ENCODE measurements around the gene LSP1.
"Not testable (repeated sequence)": the region's sequence is repeated elsewhere in the genome, so short reads cannot be mapped to it uniquely, and the experiment has no call there.

Gene LSP1

DNA sequence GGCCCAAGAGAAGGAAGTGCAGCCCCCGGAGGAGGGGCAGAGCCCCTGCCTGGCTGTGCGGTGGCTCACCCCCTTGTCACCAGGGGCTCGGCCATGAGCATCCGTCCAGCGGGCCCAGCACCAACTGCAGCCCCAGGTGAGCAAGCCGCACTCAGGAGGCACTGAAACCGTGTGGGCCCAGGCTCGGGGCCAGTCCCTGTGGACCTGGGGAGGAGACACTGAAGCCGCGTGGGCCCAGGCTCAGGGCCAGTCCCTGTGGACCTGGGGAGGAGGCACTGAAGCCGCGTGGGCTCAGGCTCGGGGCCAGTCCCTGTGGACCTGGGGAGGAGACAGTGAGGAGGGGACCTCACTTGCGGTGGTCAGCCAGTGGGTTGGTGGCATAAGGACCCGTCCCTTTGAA is 13.9 kb downstream of the LSP1 start:
- no peak for DNase-seq

DNA sequence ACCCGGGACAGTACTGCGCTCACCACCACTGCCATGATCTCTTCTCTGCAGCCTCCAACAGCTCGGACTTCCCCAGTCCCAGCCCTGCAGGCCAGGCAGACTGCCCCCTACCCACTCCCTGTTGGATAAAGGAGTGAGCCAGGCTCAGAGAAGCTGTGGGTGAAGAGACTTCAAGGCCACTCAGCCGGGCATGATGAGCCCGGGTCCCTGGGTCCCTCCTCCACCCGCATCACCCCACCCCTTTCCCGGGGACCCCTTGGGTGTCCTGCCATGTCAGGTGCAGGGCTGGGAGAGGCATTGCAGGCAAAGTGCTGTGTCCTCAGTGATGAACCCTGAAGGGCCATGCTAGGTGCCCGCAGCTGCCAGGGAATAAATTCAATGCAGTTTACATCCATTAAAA is 14.5 kb downstream of the LSP1 start:
- DNase-seq, result no peak

DNA sequence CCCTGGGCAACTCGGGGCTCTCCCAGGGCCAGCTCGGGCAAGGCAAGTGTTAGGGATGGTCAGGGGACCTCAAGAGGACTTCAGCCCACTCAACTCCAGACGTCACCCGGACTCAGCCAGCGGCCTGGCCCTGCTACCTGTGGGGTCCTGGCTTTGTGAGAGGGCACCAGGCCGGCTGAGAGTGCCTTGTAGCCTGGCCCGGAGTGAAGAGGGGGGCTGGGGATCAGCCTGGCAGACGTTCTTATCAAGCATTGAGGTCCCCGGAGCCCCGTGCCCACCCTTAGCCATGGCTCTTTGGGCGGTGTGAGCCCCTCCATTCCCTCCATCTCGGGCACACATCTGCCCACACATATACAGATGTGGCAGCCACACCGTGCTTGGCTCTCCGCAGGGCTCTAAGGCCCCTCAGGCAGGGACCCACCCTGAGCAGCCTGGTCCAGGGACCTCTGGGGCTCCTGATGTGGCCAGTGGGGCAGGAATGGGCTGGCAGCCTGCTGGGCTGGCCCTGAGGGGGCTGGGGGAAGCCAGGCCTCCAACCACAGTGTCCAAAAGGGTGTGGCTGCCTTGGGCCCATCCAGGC is 15.3 kb downstream of the LSP1 start:
- DNase-seq, result no peak

DNA sequence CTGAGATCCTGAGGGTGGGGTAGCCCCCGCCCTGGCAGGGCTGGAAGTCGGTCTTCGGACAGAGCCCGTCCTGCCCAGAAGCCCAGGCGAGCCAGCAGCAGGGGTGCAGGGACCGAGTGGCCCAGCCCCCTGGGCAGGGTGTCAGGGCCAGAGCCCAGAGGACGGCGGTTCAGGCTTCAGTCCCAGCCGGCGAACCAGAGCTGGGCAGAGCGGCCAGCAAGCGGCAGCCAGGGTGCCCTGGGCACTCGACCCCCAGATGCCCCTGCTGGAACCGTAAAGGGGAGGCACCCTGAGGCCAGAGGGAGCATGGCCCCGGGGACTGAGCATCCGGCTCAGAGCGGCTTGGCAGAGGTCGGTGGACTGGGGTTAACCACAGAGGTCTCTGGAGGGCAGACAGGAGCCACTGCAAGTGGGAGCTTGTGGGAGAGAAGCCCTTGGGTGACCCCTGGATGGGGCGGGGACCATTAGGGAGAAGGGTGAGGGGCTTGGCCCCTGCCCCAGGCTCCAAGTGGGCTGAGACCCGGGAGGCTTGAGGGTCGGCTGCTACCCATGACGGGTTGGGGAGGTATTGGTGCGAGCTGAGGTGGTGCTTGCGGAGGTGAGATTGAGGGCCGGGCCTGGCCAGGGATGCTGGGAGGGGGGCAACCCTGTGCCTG is 15.9 kb downstream of the LSP1 start:
- DNase-seq, result no peak

DNA sequence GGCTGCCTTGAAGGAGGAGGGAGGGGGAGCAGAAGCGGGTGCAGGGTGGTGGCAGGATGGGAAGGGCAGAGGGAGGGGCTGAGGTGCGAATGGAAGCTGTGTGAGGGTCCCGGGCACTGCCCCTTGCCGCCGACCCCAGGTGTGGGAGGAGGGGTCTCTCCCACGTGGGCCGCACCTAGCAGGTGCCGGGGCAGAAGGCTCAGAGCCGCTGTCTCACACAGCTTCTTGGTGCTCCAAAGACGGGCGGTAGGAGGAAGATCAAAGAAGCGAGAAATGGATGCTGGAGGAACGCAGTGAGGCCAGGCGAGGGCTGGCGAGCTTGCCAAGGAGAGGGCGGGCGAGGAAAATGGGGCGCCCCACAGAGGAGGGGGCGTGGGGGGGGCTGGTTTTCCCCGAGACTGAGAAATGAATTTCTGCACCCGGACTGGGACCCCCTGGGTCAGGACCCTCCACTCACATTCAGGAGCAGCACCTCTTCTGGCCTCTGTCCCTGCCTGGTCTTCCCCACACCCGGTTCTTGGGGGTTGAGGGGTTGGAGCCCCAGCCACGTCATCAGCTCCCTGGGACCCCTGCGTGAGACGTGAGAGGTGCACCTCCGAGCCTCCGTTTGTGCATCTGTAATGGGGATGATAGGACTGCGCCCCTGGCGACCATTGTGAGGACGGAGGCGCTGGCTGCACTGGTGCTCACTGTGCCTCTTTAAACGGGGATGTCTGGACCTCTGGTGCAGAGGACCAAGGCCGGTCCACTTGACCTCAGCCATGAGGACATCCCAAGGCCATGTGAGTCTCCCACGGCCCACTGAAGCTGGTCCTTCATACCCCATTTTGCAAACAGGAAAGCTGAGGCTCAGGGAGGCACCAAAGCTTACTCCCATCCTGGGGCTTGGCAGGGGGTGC is 16.8 kb downstream of the LSP1 start:
- DNase-seq, result no peak

DNA sequence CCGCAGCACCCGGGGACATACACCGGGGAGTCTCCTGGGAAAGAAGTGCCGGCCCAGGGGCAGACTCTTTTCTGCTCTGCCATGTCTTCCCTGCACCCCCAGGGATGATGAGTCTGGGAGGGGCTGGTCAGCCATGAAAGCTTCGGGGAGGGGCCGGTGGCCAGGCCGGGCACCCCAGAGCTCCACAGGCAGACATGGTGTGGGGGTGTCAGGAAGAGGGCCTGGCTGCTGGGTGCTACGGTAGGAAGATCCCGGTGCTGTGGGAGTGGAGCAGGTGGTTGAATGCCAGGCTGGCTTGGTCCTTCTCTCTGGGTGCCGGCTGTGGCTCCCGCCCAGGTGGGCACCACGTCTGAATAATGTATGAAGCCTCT is 17.4 kb downstream of the LSP1 start:
- no peak for DNase-seq

DNA sequence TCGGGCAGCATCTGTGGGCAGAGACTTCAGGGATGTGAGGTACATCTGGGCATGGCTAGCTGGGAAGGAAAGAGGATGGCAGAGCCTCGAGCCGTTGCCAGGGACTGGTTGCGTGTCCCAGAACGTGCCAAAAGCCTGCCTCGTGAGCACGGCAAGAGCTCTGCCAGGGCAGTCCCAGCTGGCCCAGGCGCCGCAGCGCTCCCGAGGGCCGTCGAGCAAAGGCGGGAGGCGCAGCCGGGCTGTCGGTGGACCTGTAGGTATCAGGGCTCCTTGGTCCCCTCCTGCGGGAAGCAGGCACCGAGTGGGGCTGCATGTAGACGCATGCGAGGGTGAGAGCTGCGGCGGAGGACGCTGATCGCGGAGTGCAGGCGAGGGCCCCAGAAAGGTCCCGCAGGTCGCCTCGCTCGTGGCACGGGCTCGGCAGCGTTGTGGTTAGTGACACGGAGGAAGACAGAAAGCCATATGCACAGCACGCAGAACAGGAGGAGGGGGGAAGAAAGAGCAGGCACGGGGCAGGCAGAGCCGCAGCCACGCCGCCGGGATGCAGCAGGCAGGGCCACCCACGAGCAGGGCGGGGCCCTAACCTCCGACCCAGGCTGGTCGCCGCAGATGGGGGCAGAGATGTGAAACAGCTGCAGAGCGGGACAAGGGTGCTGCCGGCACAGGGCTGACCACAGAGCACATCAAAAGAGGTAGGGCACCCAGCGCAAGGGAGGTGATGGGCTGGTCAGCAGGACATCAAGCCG is 18.0 kb downstream of the LSP1 start:
- no peak for DNase-seq

DNA sequence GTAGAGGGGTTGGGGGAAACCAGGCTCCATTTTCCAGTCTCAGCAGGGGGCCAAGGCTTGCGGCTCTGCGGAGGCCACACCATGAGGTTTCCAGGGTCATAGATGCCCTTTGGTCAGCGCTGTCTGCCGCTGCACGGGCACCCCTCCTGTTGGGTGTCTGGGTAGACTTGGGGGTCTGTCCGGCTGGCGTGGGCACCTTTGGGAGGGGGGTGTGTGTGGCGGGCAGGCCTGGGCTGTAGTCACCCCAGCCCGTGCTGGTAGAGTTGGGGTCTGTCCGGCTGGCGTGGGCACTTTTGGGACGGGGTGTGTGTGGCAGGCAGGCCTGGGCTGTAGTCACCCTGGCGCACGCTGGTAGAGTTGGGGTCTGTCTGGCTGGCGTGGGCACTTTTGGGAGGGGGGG is 18.6 kb downstream of the LSP1 start:
- no peak for DNase-seq

DNA sequence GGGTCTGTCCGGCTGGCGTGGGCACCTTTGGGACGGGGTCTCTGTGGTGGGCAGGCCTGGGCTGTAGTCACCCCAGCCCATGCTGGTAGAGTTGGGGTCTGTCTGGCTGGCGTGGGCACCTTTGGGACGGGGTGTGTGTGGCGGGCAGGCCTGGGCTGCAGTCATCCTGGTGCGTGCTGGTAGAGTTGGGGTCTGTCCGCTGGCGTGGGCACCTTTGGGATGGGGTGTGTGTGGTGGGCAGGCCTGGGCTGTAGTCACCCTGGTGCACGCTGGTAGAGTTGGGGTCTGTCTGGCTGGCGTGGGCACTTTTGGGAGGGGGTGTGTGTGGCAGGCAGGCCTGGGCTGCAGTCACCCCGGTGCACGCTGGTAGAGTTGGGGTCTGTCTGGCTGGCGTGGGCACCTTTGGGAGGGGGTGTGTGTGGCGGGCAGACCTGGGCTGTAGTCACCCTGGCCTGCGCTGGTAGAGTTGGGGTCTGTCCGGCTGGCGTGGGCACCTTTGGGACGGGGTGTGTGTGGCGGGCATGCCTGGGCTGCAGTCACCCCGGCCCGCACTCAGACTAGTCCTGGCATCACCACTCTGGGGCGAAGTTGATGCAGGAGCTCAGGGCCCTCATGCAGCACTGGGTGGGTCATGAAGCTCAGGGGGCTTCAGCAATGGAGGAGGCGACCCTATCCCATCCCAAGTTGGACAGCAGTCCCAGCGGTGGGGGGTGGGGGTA is 19.5 kb downstream of the LSP1 start:
- DNase-seq, result no peak

DNA sequence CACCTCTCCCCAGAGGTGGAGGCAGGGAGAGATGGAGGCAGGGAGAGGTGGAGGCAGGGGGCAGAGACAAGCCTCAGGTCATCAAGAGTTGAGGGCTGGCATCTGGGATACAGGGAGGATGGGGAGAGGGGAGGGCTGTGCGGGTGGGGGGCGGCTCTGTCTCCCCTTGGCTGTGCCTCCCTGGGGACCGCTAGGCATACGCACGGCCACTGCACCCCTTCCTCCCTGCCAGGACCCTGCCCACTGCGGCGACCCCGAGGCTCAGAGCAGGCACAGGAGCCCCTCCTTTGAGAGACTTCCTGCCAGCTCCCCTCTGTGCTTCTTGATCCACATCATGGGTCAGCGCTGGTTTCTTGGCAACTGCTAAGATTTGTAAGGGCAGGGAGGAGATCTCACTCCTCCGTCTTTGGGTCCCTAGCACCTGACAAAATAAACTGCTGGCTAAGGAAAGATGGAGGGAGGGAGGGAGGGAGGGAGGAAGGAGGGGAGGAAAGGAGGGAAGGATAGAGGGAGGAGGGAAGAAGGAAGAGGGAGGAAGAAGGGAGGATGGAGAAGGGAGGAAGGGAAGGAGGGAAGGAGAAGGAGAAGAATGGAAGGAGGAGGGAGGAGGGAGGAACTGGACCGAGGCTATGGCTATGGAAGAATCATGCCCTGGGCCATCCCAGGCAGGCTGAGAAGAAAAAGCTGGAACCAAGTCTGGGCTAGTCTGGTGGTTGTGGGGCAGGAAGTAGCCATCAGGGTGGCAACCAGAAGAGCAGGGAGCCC is 20.3 kb downstream of the LSP1 start:
- DNase-seq, result no peak

DNA sequence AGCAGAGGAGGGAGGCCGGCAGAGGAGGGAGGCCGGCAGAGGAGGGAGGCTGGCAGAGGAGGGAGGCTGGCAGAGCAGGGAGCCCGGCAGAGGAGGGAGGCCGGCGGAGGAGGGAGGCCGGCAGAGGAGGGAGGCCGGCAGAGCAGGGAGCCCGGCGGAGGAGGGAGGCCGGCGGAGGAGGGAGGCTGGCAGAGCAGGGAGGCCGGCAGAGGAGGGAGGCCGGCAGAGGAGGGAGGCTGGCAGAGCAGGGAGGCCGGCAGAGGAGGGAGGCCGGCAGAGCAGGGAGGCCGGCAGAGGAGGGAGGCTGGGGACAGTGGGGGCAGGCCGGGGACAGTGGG is 20.9 kb downstream of the LSP1 start:
- DNase-seq, result not testable (repeated sequence)

DNA sequence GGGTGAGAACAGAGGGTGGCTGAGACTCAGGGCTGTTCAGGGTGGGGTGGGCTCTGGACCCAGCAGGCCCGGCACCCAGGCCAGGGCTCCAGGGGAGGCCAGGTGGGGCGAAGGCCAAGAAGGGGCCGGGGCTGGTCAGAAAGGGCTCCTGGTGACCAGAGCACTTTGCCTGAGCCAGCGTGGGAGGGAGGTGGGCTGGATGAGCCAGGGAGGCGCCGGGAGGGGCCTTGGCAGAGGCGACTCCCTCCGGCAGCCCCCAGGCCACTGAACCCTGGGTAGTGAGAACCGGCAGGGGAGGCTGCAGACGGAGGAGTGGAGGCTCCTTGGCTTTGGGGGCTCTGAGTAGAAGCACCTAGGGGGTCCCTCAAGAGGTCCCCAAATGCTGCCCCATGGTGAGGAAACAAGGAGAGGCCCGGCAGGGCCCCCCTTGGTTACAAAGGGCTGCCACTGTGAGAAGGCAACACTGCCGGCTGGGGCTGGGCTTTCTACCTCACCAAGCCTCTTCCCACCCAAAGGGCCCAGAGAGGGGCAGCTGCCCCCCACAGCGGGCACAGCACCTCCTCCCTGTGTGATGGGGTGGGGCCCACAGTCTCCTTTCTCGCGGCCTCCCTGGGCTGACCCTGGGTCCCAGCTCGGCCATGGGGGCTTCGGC is 21.7 kb downstream of the LSP1 start:
- DNase-seq, result not testable (repeated sequence)

DNA sequence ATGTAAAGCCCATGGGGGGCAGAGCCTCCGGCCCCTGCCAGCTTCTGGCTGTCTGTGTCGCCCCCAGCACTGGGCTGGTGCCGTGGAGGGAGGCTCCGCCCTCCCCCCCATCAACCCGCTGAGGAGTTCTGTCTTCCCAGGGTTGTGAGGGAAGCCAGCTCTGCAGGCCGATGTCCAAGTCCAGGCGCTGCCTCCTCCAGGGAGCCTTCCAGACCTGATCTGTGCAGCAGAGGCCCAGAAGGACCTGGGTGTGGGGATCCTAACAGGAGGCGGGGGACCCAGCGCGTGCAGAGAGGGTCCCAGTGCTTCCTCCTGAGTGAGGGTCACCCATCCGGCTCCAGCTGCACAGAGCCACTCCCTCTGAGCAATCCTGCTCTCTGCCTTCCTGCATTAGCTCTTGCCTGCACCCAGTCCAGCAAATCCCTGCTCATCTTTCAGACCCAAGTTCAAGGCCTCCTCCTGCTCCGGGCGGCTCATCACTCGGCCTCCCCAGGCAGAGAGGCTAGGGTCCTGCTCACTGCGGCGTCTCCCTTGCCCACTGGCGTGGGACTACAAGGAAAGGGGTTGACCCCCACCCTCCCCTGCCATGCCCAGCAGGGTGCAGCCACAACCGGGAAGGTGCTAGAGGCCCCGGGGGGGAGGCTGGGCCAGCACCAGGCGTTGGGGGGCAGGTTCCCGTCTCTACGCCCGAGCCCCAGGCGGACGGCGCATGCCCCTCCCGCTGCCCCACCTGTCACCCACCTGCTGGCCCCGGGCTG is 22.4 kb downstream of the LSP1 start:
- DNase-seq, result peak; percentile 36

DNA sequence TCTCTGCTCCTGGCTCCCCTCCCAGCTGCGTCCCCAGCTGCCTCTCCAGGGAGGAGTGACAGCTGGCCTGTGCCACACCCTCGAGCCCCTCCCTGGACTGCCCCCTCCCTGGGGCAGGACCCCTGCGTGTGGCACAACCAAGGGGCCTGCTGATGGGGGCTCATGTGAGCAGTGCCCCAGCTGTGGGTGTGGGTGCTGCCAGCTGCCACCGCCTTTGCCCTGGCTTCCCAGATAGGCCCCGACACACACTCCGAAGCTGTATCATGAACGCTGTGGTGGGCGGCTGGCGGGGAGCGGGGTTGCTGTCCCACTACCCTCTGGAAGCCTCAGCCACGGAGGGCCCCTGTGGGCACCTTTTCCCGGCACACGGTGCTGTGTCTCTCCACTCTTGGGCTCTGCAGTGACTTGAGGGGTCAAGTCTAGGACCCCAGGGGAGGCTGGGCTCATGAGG is 23.0 kb downstream of the LSP1 start:
- DNase-seq, result not testable (repeated sequence)

DNA sequence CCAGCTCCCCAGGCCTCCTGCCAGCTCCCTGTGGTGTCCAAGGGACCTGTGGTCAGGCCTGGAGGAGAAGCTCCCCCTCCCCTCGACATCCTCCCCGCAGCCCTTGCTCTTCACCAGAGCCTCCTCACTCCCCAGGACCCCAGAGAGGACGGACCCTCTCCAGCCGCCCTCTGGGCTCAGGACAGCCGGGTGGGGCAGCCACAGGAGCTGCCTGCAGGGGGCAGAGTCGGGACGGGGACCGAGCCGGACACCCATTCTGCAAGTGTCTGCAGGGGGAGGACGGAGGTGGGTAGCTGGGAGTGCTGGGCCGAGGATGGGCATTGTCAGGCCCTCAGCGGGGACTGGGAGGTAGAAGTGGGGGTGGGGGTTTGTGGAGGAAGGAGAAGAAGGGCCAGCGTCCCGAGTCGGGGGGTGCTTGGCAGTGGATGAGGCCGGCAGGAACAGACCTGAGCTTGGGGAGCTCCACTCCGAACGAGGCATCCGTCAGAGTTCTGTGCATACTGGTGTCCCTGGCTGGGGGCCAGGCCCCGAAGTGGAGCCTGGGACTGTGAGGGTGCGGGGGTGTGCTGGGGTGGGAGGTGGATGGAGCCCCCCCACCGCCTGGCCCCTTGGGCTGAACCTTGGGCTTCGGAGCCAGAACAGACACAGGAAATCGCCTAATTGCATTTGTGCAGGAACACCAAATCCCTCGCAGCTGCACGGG is 23.6 kb downstream of the LSP1 start:
- DNase-seq, result peak; percentile 20

DNA sequence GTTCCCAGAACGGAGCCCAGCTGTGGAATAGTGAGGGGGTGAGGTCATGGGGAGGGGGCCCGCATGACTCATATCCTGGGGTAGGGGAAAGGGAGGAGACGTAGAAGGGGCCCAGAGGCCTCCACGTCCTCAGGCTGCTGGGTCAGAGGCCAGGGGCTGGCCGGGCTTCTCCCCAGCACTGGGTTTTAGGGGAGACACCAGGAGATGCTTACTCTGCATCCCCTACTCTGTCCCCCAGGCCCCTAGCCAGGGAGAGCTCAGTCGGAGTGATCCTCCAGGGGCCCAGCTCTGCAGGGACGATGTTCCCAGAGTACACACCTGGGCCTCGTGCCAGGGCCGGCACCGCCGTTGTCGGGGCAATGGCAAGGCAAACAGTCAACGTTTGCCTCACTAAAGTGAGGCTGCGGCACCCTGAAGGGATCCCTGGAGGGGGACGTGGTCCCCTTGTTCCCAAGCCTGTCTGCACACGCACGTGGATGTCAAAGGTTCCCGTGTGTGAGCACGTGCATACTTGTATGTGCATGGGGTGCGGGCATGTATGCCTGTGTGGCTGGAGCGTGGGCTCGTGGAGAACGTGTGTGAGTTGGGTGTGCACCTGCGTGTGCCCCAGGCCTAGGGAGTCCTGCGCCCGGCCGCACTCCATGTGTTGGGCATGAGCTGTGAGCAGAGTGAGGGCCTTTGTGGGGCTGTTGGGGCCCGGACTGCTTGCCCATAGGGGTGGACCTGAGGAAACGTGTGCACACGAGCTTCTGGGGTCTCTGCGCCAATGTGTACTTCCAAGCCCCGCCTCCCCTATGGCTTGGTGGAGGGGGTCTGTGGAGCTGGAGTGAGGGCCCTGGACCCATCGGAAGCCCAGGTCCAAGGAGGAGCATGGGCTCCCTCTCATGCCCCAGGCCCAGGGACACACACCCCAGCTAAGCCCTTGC is 24.6 kb downstream of the LSP1 start:
- peak; percentile 88 for DNase-seq

DNA sequence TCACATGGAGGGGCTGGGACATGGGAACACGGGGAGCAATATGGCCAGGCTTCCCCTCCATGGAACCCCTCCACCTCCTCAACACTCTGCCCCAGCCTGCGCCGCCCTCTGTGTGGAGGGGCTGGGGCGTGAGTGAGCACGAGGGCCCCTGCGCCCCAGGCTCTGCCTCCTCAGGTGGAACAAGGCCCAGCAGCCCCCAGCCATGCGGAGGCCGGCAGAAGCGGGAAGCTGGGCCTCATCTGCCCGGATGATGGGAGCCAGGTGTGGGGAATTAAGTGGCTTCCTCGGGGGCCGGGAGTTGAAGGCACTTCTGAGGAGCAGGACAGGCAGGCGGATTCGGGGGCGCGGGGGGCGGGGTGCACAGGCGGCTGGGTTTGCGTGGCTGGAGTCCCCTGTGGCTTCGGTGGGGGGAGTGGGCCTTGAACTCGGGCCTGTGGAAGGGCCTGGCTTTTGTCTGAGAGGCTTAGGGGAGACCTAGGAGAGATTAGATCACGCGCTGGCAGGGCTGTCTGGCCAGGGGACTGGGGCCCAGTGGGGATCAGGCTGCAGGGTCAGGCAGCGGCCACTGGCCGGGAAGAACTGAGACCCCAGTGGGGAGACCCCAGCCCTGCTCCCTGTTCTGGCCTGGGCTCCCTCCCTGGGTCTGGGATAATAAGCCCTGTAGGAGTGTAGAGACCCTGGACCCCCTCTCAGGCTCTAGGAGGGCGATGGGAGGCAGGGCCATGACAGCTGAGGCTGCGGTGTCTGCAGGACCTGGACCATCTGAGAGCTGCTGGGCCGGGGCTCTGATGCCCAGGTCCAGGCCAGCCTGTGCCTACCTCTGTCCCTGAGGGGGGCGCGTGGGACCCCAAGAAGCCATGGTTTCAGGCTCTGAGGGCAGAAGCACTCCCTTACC is 25.5 kb downstream of the LSP1 start:
- no peak for DNase-seq

Data from NCI-H345 (cell line).